ENCODE results near the gene RAPH1.

DNA sequence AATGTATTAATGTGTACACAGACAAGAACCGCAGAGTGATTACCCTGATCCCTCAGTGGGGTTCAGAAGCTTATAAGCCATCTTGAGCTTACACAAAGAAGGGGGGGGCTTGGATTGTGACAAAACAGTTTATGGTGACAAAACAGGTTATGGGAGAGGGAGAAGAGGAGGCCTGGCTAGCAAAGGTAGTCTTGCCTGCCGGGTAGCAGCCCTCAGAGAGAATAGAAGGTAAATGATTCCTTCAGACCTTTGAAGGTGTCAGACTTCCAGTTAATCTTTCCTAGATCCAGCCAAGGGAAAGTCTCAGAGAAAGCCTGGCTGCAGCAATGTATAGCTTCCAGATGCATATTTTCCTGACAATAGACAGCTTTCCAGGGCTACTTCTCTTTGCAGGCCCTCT is 44.6 kb upstream of the RAPH1 start:
- TF ChIP-seq CTCF (IDR thresholded peaks at IDR 0.05) (no peak), ZFX (IDR thresholded peaks at IDR 0.05; ENCODE audit: borderline replicate concordance) (no peak)

Measured in 22Rv1 (cell line).